BJ (cell line): ENCODE measurements around the gene ACTR3C. TPM values are rescaled to one million over a fixed set of nuclear protein-coding genes. Genes with fewer than 3 reads are reported as not detected.

Source experiments
- CTCF ChIA-PET: fragments of 350-600 bp; formaldehyde crosslinking; extraction: SDS; loops from one replicate; lab custom pipeline; 2021; ENCODE audit warnings: antibody characterized with exemption, inconsistent platforms; lab: Yijun Ruan, JAX
- POLR2A ChIA-PET: fragments of 300-600 bp; sonication (Branson Sonifier 250); formaldehyde crosslinking; extraction: SDS; loops from one replicate; lab custom pipeline; 2021; ENCODE audit warnings: antibody characterized with exemption; lab: Charles Lee
- DNase-seq: peaks from one replicate; pipeline ENCODE4 v3.0.0-alpha.2; 2011; ENCODE audit warnings: low read depth
- H3K27me3 ChIP-seq: 2 replicates; pipeline ENCODE4 v1.6.0; 2011; ENCODE audit warnings: low read length; ENCODE audit not compliant: control insufficient read depth, insufficient read depth
- H3K36me3 ChIP-seq: 2 replicates; pipeline ENCODE4 v1.5.1; 2011; ENCODE audit warnings: low read length; ENCODE audit not compliant: control insufficient read depth, insufficient read depth
- H3K4me3 ChIP-seq: 2 replicates; pipeline ENCODE4 v1.5.1; 2011; ENCODE audit warnings: low read depth, mild to moderate bottlenecking, control low read depth, low read length
- polyA plus RNA-seq: library from polyadenylated mRNA; depleted of rRNA; stranded (reverse); fragments of >200 nt; gene quantifications from 2 replicates; pipeline ENCODE4 v1.2.3, GENCODE V29; 2011
- TF ChIP-seq, protein P1 (sequence below): IDR thresholded peaks from 2 replicates; pipeline ENCODE4 v1.5.1; 2011; ENCODE audit warnings: low read depth, mild to moderate bottlenecking, control low read depth, inconsistent platforms, low read length, moderate library complexity; ENCODE audit not compliant: insufficient read depth

The ACTR3C gene
- polyA plus RNA-seq, 1 experiment, result 0.60 TPM

DNA sequence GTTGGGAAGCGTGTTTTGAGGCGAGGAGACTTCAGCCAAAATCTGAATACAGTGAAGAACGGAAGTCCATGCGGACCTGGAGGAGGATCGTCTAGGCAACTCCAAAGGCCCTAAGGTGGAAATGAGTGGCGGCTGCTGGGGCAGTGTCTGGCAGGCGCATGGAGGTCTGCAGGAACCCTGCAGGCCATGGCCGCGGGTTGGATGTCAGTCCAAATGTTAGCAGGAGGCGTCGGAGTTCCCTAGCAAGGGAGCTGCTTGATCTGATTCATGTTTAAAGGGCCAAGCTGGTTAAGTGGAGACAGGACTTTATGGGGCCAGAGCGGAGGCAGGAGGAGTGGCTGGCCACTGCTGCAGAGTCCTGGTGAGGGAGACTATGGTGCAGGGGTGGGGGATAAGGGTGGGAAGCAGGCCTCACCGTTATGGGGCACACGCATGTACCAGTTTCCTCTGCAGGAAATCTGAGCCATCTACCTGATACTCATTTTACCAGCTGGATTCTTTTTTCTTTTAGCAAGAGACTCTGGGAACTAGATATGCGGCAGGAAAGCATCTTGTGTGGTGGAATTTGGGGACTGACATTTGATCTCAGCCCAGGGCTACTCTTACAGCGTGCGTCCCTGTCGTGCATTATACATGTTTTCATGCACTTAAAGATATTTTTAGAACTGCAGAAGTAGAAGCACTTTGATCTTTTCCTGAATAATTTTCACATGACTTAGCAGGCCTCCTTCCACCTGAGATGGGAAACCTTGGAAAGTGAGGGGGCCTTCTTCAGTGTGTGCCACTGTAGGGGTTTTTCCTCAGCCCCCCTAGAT, 38.7 kb upstream of the ACTR3C start:
- ChIA-PET POLR2A (no interaction called here), CTCF (interaction anchor here (0.9 to 1.4 kb wide), 3 partner anchors 13 to 55 kb away, joined by 3 to 4 read pairs (median 3); no protein-coding TSS in a partner anchor)
- no peak for DNase-seq
- Histone ChIP-seq H3K4me3 (no peak overlapping the region), H3K36me3 (no peaks in the 10 kb centered on the region), H3K27me3 (no peaks in the 10 kb centered on the region)
- TF ChIP-seq, protein P1, sequence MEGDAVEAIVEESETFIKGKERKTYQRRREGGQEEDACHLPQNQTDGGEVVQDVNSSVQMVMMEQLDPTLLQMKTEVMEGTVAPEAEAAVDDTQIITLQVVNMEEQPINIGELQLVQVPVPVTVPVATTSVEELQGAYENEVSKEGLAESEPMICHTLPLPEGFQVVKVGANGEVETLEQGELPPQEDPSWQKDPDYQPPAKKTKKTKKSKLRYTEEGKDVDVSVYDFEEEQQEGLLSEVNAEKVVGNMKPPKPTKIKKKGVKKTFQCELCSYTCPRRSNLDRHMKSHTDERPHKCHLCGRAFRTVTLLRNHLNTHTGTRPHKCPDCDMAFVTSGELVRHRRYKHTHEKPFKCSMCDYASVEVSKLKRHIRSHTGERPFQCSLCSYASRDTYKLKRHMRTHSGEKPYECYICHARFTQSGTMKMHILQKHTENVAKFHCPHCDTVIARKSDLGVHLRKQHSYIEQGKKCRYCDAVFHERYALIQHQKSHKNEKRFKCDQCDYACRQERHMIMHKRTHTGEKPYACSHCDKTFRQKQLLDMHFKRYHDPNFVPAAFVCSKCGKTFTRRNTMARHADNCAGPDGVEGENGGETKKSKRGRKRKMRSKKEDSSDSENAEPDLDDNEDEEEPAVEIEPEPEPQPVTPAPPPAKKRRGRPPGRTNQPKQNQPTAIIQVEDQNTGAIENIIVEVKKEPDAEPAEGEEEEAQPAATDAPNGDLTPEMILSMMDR, result no peak

DNA sequence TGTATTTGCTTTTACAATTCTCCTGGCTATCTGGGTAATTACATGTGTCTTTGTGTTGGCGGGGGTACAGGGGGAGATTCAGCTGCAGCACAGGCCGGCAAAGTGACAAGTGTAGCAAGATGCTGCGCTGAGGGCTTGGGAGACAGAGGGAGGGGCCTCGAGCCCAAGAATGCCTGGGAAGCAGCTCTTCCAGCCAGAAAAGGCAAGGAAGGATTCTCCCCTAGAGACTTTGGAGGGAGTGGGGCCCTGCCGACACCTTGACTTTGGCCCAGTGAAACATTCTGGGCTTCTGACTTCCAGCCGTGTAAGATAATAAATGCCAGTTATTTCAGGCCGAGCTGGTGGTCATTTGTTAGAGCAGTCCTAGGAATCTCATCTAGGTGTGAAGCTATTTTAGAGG, 38.1 kb upstream of the ACTR3C start:
- no peak for DNase-seq
- Histone ChIP-seq H3K36me3 (no peaks in the 10 kb centered on the region), H3K27me3 (no peaks in the 10 kb centered on the region), H3K4me3 (no peak overlapping the region)
- TF ChIP-seq, protein P1, result no peak
- ChIA-PET CTCF (interaction anchor here (1.4 kb wide), 1 partner anchor 56 kb away, joined by 4 read pairs; no protein-coding TSS in a partner anchor), POLR2A (no interaction called here)

DNA sequence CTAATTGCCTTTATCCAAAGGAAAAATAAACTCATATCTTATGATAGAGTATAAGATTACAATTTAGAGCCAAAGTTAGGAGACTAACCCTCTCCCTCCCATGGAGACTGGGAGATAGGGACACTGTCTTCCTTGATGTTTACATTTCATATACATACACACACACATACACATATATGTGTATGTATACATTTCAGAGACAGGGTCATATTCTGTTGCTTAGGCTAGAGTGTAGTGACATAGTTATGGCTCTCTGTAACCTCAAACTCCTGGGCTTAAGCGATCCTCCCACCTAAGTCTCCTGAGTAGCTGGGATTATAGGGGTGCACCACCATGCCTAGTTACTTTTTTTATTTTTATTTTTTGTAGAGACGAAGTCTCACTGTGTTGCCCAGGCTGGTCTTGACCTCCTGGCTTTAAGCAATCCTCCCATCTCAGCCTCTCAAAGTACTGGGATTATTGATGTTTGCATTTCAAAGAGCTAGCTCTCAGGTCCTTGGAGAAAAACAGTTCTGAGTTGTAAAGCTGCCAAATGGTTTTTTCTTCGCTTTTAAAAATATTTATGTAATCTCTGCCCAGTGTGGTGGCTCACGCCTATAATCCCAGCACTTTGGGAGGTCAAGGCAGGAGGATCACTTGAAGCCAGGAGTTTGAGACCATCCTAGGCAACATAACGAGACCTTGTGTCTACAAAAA, 37.2 kb upstream of the ACTR3C start:
- Histone ChIP-seq H3K36me3 (no peaks in the 10 kb centered on the region), H3K4me3 (no peak overlapping the region), H3K27me3 (no peaks in the 10 kb centered on the region)
- ChIA-PET CTCF (interaction anchor here (1.4 kb wide), 1 partner anchor 57 kb away, joined by 4 read pairs; no protein-coding TSS in a partner anchor), POLR2A (no interaction called here)
- TF ChIP-seq, protein P1, result no peak
- DNase-seq, result no peak

DNA sequence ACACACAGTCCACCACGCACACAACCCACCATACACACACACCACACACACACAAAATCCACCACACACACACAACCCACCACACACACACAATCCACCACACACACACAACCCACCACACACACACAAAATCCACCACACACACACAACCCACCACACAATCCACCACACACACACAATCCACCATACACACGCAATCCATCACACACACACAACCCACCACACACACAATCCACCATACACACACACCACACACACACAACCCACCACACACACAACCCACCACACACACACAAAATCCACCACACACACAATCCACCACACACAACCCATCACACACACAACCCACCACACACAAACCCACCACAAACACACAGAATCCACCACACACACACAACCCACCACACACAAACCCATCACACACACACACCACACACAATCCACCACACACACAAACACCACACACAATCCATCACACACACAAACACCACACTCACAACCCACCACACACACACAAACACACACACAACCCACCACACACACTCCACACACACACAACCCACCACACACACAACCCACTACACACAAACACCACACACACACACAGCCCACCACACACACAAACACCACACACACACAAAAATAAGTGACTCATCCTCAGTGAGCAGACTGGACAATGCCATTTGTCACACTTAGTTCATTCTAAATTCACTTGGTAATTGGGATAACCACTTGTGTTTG, 36.4 kb upstream of the ACTR3C start:
- POLR2A ChIA-PET, result no interaction called here
- CTCF ChIA-PET, result no interaction called here
- Histone ChIP-seq H3K36me3 (no peaks in the 10 kb centered on the region), H3K4me3 (no peak overlapping the region), H3K27me3 (no peaks in the 10 kb centered on the region)
- no peak for DNase-seq
- TF ChIP-seq, protein P1, result no peak
